GM21737 (cell line): Measurements from ENCODE around the gene PRSS56.

Experiments
- ATAC-seq: cut with Tn5 transposase; IDR thresholded peaks from one replicate; pipeline ENCODE4 v1.9.1; 2021; ENCODE audit warnings: mild to moderate bottlenecking, moderate library complexity; ENCODE audit not compliant: unreplicated experiment

PRSS56 gene

GRCh38 chr2:232540441-232541041 is 20.4 kb downstream of the PRSS56 start:
- no peak for ATAC-seq

- ATAC-seq: no peak
Observed at GRCh38 chr2:232541195-232541960, 21.2 kb downstream of the PRSS56 start.

- ATAC-seq: no peak
Observed at GRCh38 chr2:232541961-232542714, 21.9 kb downstream of the PRSS56 start.

GRCh38 chr2:232542715-232543467 is 22.7 kb downstream of the PRSS56 start:
- ATAC-seq: no peak

GRCh38 chr2:232543491-232543890 is 23.3 kb downstream of the PRSS56 start:
- ATAC-seq: no peak

GRCh38 chr2:232543928-232544631 is 23.9 kb downstream of the PRSS56 start:
- ATAC-seq: no peak

- no peak for ATAC-seq
Observed at GRCh38 chr2:232544674-232545073, 24.5 kb downstream of the PRSS56 start.

- no peak for ATAC-seq
Observed at GRCh38 chr2:232545511-232546375, 25.6 kb downstream of the PRSS56 start.

GRCh38 chr2:232547991-232548390 is 27.8 kb downstream of the PRSS56 start:
- ATAC-seq: no peak

- no peak for ATAC-seq
Observed at GRCh38 chr2:232549655-232550353, 29.6 kb downstream of the PRSS56 start.

- ATAC-seq: peak; percentile 91
Observed at GRCh38 chr2:232550354-232551249, 30.4 kb downstream of the PRSS56 start, which contains the start of the genes EIF4E2 and TIGD1. EIF4E2 (plus strand) TSS chr2:232550689; CDS start chr2:232550725, 36 bp downstream. TIGD1 (minus strand) TSS chr2:232550557; CDS start chr2:232549882, 675 bp downstream.

GRCh38 chr2:232551250-232551638 is 31.1 kb downstream of the PRSS56 start:
- ATAC-seq: no peak

GRCh38 chr2:232551776-232552175 is 31.6 kb downstream of the PRSS56 start:
- no peak for ATAC-seq

GRCh38 chr2:232556426-232556825 is 36.2 kb downstream of the PRSS56 start:
- ATAC-seq: no peak

GRCh38 chr2:232562515-232563151 is 42.4 kb downstream of the PRSS56 start:
- ATAC-seq: no peak

GRCh38 chr2:232563580-232563979 is 43.4 kb downstream of the PRSS56 start:
- no peak for ATAC-seq

GRCh38 chr2:232567721-232568120 is 47.5 kb downstream of the PRSS56 start:
- no peak for ATAC-seq
